ENCODE results near the gene TEX28.

GRCh38 chrX:154332561-154332960 is 37.6 kb upstream of the TEX28 start:
- TF ChIP-seq CTCF (IDR thresholded peaks at IDR 0.05) (no peak), KDM1A (IDR thresholded peaks at IDR 0.05; ENCODE audit: low read depth) (no peak), RAD21 (conservative IDR thresholded peaks at IDR 0.05 in 1 of 2, IDR thresholded peaks at IDR 0.05 in 1 of 2) (no peak), RCOR1 (IDR thresholded peaks at IDR 0.05; ENCODE audit: low read depth, low read length) (no peak), MAFK (IDR thresholded peaks at IDR 0.05; ENCODE audit: partially characterized antibody) (no peak), ZC3H11A (IDR thresholded peaks at IDR 0.05) (no peak), FOXS1 (CRISPR knock-in tag; IDR thresholded peaks at IDR 0.05) (no peak), PHF8 (IDR thresholded peaks at IDR 0.05; ENCODE audit: borderline replicate concordance, low read depth) (no peak), HEYL (CRISPR knock-in tag; IDR thresholded peaks at IDR 0.05) (no peak)
